GM03348 (cell line): ENCODE results near the gene NPAS3.

Source experiments
- DNase-seq: peaks from one replicate; pipeline ENCODE4 v3.0.0; 2012; ENCODE audit warnings: low spot score

NPAS3 gene

GRCh38 chr14:33480887-33481184, 542.2 kb downstream of the NPAS3 start:
- no peak for DNase-seq

- DNase-seq, result no peak
These were observed 544.4 kb downstream of the NPAS3 start for GRCh38 chr14:33483110-33483509.

DNA sequence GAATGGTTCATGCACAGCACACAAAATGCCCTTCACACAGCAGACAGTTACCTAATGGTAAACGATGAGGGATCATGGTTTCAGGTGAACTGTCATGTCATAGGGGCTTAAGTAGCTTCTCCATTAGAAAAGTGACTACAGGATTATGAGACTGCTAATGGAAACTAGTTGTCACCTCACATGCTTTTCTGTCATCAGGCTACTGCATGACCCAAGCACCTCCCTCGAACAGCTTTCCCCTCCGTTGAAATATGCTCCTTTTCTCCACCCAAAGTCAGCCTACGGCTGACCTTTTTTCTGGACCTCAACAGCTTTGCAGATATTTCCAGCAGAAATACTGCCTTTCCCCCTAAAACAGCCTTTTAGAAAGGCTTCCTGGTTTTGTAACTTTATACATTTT, 544.9 kb downstream of the NPAS3 start:
- DNase-seq, result no peak

DNA sequence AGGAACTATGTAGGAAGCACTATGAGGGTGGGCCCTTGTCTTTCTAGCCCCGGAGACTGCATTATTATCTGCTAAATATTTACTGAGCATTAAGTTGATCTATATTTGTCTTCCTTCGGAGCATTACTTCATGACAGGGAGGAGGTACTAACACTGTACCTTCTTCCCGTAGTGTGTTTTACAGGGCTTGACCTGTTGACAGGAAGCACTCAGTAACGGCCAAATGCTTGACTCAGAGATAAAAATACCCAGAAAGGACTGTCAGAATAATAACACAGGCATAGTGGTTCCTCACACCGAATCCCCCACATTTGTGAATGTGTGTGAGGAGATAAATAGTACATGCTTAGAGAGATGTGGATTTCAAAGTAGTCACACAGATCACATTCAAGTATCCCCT, 545.6 kb downstream of the NPAS3 start:
- no peak for DNase-seq

DNA sequence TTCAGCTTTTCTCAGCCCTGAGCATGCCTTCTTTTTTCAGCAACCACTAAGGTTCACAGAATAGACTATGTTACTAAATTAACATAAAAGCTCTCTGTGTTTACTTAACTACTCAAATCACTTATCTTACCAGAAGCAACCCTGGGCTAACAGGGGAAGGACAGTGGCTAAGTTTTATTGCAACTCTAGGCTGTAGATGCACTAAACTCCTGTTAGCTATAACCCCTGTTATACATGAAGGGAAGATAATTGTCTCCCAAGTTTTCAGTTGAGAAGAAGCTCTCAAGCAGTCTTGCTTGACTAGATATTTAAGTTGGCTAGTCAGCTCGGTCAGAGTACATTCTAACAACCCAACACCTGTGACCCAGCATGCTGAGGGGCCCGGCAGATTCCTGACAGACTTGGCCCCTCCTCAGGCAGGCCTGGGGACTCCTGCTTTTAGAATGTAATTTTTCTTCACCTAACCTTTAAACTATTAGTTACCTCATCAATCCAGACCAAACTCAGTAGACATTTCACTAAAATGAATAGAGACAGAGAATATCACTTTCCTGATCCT, 547.7 kb downstream of the NPAS3 start:
- DNase-seq, result no peak

DNA sequence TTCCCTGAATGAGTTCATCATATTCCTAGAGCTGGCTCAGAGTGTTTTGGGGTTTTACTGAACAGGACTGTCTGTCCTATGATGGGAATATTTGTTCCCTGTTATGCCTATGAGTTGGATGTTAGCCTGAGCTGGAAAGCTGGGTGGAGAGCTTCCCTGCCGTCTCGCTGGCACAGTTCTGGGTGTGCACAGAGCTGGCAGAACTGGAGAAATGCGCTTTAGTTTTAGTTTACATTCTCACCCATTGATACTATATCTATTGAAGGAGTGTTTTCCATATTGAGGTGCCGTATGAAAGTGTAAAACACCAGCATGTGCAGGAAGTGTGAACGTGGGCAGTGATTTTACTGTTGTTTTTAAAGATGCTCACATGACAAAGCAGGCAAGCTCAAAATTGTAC, 549.9 kb downstream of the NPAS3 start:
- no peak for DNase-seq

- DNase-seq, result no peak
These were observed 551.9 kb downstream of the NPAS3 start for GRCh38 chr14:33490555-33490954.

DNA sequence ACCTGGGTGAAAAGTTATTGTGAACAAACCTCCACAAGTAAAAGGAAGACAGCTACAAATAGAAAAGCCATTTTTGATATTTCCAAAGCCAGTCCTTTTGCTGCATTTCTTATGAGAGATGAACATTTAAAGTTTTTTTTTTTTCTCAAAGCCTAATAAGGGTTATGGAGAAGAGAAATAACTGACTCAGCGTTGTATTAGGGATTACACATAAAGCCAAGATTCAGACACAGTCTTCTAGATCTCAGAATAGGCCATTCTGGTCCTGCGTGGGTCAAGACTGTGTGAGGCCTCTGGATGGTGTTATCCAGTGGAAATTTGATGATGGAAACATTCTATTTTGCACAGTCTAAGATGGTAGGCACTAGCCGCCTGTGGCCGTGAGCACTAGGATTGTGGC, 552.4 kb downstream of the NPAS3 start:
- no peak for DNase-seq

DNA sequence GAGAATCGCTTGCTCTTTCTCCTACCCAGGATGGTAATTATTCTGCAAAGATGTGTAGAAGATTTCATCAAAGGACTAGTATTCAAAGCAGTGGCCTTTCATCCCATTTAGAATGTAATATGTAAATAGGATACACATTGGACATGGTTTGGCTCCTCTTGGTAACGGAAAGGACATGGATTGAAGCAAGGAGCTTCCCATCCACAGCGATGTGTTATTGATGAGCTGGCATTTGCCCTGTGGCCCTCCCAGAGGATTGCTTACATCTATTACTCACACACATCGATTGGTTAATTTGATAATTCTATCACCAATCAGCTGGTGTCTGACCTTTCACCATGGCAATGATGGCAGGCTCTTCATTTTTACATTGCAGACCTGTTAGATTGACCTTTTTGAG, 553.8 kb downstream of the NPAS3 start:
- no peak for DNase-seq

DNA sequence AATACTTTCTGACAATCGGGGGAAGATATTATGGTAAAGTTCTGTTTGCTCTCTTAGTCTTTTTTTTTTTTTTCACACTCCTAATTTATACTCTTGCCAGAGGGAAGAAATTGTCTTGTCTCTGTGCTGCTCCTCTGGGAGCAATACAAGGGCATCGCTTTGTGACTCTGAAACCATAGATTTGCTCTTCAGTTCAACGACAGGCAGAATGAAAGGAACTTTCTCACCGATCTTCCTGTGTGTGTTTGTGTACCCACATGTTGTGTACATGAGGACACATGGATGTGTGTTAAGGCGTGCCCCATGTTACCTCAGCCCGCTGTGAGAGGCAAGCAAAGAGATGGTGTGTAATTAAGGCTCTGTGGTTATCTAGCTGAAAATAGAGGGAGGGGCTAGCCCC, 554.6 kb downstream of the NPAS3 start:
- no peak for DNase-seq

DNA sequence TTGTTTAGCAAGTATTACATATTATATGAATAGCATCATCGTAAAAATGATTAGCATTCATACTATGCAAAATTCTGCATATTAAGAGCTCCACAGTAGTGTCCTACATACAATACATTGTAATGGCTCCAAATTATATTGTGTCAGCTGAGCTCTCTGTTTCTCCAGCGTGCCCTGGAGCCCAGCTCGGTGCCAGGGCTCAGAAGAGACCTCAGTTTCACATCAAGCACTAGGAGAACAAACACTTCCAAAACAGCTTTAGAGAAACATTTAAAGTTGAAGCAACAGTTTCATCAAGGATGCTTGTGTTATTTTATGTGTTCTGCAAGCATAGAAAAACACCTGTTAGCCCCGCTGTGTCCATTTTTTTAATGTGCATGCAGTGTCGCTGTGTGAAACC, 555.3 kb downstream of the NPAS3 start:
- no peak for DNase-seq

DNA sequence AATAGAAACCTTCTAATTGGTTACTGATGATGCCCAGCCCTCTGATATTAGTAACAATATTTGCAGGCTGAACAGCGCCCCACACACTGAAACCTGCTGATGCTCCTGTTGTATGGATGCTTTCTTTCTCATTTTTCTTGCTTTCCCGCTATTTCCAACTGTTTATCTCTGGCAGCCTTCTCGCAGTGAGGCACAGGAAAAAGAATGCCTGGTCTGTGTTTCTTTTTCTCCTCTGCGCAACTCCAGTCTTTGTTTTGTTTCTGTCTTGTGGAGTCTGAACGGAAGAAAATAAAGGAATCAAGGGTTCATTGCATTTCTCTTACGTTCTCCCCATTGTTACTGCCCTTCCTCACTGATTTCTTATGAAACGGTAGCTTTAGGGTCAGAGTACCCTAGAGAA, 561.0 kb downstream of the NPAS3 start:
- DNase-seq, result no peak

DNA sequence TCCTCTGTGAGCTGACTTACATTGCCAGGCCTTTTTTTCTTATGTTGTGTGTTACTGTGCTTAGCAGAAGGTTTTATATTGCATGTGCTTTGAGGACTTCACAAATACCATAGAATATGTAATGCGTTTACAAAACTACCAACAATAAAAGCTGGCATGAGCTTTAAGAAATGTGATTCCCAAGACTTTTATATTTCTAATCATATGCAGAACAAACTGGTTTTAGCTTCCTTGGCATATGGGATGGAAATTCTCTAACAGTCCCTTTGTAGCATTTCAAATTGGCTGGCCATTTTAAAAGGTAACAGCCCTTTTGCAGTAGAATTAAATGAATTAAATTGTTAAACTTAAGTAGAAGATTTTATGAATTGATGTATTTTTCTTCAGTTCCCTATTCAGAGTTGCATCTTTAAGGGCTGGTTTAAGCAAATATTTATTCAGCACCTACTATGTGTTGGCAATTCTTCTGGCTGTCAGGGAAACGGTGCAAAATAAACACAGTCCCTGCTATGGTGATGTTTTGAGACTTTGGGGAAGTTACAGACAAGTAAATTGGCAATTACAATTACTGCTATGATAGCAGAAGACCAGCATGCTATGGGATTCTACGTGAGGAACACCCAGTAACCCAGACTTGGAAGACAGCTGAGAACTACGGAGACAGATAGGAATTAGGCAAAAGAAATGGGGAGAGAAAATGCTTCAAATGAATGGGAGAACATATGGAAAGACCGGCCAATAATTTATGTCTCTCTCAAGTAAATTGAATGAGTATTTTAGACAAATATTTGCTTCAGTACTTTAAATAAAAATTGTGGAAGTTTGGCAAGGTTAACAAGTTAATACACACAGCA, 565.8 kb downstream of the NPAS3 start:
- no peak for DNase-seq

DNA sequence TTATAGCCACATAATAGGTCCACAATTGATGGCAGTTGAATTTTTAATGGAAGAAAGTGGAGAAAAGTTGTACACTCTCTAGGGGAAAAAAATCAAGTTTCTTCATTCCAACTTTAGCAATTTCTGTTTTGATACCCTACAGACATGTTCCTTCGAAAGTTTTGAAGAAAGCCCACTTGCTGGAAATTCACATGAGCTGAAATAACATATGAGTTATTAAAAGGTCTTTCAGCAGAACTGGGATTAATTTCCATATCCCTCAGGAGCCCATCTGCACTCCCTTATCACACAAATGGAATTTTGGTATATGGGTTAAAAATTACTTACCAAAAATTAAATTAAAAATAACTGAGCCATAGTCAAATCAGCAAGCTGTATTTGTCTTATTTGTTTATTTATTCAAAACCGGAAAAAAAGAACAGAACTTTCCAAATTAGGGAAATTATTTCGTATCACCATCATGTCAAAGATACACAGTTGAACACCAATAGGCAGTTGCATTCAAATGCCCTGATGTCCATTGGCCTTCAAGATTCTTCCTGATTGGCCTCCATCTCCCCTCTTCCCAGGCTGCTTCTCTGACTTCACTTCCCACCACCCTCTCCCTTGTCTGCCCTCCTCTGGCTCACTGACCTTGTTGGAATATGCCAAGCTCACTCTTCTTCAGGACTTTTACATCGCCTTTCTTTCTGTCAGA, 566.7 kb downstream of the NPAS3 start:
- no peak for DNase-seq

GRCh38 chr14:33505963-33506329, 567.3 kb downstream of the NPAS3 start:
- DNase-seq, result no peak

GRCh38 chr14:33508126-33509062, 569.7 kb downstream of the NPAS3 start:
- DNase-seq, result no peak

- no peak for DNase-seq
These were observed 570.8 kb downstream of the NPAS3 start for GRCh38 chr14:33509454-33509853.

- peak; percentile 24 for DNase-seq
These were observed 571.4 kb downstream of the NPAS3 start for GRCh38 chr14:33510063-33510481.

GRCh38 chr14:33510991-33511390, 572.3 kb downstream of the NPAS3 start:
- DNase-seq, result no peak

GRCh38 chr14:33511851-33512640, 573.4 kb downstream of the NPAS3 start:
- DNase-seq, result peak; percentile 15

GRCh38 chr14:33515441-33515840, 576.8 kb downstream of the NPAS3 start:
- DNase-seq, result no peak

GRCh38 chr14:33515899-33516298, 577.2 kb downstream of the NPAS3 start:
- no peak for DNase-seq
